ENCODE measurements around the gene CCL4.
"Not testable (repeated sequence)": the region's sequence is repeated elsewhere in the genome, so short reads cannot be mapped to it uniquely, and the experiment has no call there.

CCL4 gene

DNA sequence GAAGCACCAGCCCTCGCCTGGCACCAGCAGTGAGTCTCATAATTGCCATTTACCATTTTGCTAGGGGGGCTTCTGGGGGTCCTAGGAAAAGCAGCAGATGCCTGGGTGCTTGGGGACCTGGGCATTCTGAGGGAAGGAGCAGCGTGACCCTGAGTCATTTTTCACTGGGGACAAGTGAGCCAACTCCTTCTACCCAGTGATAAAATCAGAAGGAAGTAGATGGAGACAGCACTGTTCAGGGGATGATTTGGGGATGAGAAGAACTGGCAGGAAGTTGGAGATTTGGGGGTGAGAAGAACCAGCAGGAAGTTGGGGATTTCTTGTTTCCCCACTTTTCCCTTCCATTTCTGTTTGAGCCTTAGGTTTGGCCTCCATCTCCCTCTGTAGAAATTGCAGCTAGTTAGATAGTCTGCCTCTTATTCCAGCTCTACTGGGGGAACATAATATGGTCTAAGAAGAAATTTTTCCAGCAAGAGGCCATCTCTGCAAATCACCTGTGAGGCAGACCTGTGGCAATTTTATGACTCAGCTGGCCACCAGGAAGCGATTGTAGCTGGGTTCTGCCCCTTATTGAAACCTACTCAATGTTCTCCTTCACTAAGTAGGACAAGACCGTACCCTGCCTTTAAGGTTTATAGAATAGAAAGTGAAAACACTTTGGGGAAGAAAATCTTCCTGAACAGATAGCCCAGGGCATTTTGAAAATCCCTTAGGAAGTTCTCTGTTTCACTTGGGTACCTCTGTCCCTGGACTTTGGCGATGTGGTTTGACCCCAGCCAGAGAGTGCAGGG is 21.8 kb upstream of the CCL4 start:
- Mint-ChIP-seq H3K4me1 (ENCODE audit: low read depth) (peaks cover 16% of the 10 kb centered on the region), H3K4me3 (peak overlapping the region; percentile 10), H3K27me3 (ENCODE audit: low read depth) (peaks cover 18% of the 10 kb centered on the region), H3K27ac (peak overlapping the region; percentile 67)
- not testable (repeated sequence) for H3K36me3 Mint-ChIP-seq (ENCODE audit: low read depth); DNase-seq (ENCODE audit: low spot score); H3K9me3 Mint-ChIP-seq

DNA sequence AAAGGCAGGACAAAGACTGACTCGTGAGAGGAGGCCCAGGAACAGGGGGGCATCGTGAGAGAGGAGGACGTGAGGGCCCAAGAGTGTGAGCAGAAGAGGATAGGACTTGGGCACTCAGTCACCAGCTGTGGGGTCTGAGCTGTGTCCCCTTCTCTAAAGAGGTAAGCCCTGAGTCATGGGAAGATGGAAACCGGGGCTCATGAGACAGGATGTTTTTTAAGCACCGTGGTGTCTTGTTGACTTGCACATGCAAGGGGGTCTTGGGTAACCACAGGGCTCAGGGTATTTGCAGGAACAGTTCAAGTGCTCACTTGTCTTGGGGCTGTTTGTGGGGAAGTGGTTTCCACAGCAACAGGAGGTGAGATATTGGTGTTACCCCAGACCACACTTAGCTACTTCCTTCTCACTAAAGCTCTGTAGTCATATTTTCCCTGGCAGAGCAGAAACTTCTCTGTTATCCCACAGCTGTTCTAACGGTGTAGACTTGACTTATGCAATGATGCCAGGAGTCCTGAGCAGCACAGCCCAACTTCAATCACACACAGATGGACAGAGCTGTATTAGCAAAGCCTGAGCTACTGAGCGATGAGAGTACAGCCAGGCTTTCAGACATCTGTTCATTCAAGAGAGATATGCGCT is 21.0 kb upstream of the CCL4 start:
- peaks cover 16% of the 10 kb centered on the region for H3K4me1 Mint-ChIP-seq (ENCODE audit: low read depth)
- H3K27ac Mint-ChIP-seq: peak overlapping the region; percentile 67
- H3K4me3 Mint-ChIP-seq: peak overlapping the region; percentile 10
- H3K36me3 Mint-ChIP-seq (ENCODE audit: low read depth); H3K9me3 Mint-ChIP-seq: not testable (repeated sequence)
- peaks cover 17% of the 10 kb centered on the region for H3K27me3 Mint-ChIP-seq (ENCODE audit: low read depth)
- DNase-seq (ENCODE audit: low spot score): peak; percentile 57

- H3K27ac Mint-ChIP-seq; H3K9me3 Mint-ChIP-seq; H3K36me3 Mint-ChIP-seq (ENCODE audit: low read depth); H3K4me3 Mint-ChIP-seq; DNase-seq (ENCODE audit: low spot score): not testable (repeated sequence)
- H3K27me3 Mint-ChIP-seq (ENCODE audit: low read depth): peaks cover 14% of the 10 kb centered on the region
- H3K4me1 Mint-ChIP-seq (ENCODE audit: low read depth): peaks cover 16% of the 10 kb centered on the region
Observed at GRCh38 chr17:36083691-36084090, 19.9 kb upstream of the CCL4 start.

GRCh38 chr17:36085765-36086164 is 17.9 kb upstream of the CCL4 start:
- Mint-ChIP-seq H3K9me3 (no peaks in the 10 kb centered on the region), H3K4me1 (ENCODE audit: low read depth) (peaks cover 28% of the 10 kb centered on the region), H3K36me3 (ENCODE audit: low read depth) (no peaks in the 10 kb centered on the region), H3K27ac (no peak overlapping the region), H3K4me3 (no peak overlapping the region), H3K27me3 (ENCODE audit: low read depth) (peaks cover 9% of the 10 kb centered on the region)
- DNase-seq (ENCODE audit: low spot score): no peak

GRCh38 chr17:36086791-36087190 is 16.8 kb upstream of the CCL4 start:
- H3K27me3 Mint-ChIP-seq (ENCODE audit: low read depth): peaks cover 14% of the 10 kb centered on the region
- H3K27ac Mint-ChIP-seq: no peak overlapping the region
- DNase-seq (ENCODE audit: low spot score): no peak

DNA sequence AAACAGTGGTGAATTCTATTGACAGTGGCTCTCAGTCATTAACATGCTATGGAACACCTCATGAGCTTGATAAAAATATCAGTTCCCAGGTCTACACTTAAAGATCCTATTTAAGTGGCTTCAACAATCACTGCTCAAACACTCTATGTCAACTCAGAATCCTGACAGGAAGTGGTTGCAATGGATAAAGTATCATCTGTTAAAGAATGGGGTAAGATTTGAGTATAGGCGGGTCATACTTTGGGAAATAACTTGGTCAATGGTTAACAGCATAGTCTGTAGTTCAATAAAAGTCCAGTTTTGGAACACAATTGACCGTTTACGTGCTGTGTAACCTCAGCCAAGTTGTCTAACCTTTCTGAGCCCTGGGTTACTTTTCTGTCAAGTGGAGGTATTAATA is 16.2 kb upstream of the CCL4 start:
- H3K27me3 Mint-ChIP-seq (ENCODE audit: low read depth): peaks cover 15% of the 10 kb centered on the region
- not testable (repeated sequence) for H3K4me3 Mint-ChIP-seq; H3K9me3 Mint-ChIP-seq; H3K27ac Mint-ChIP-seq; DNase-seq (ENCODE audit: low spot score); H3K36me3 Mint-ChIP-seq (ENCODE audit: low read depth)
- H3K4me1 Mint-ChIP-seq (ENCODE audit: low read depth): peaks cover 29% of the 10 kb centered on the region

More at GRCh38 chr17:36086791-36087190, 16.8 kb upstream of the CCL4 start:
- Mint-ChIP-seq H3K9me3 (no peaks in the 10 kb centered on the region), H3K4me1 (ENCODE audit: low read depth) (peaks cover 32% of the 10 kb centered on the region), H3K36me3 (ENCODE audit: low read depth) (no peaks in the 10 kb centered on the region), H3K4me3 (no peak overlapping the region)

- peaks cover 29% of the 10 kb centered on the region for H3K4me1 Mint-ChIP-seq (ENCODE audit: low read depth)
- H3K36me3 Mint-ChIP-seq (ENCODE audit: low read depth); H3K9me3 Mint-ChIP-seq; H3K27ac Mint-ChIP-seq; H3K4me3 Mint-ChIP-seq; DNase-seq (ENCODE audit: low spot score): not testable (repeated sequence)
- peaks cover 15% of the 10 kb centered on the region for H3K27me3 Mint-ChIP-seq (ENCODE audit: low read depth)
Observed at GRCh38 chr17:36087897-36088572, 15.6 kb upstream of the CCL4 start.

GRCh38 chr17:36088670-36089338 is 14.8 kb upstream of the CCL4 start:
- Mint-ChIP-seq H3K4me3 (no peak overlapping the region), H3K36me3 (ENCODE audit: low read depth) (no peaks in the 10 kb centered on the region), H3K27ac (no peak overlapping the region), H3K9me3 (no peaks in the 10 kb centered on the region), H3K4me1 (ENCODE audit: low read depth) (peaks cover 29% of the 10 kb centered on the region), H3K27me3 (ENCODE audit: low read depth) (peaks cover 19% of the 10 kb centered on the region)
- DNase-seq (ENCODE audit: low spot score): no peak

- Mint-ChIP-seq H3K9me3 (no peaks in the 10 kb centered on the region), H3K4me3 (no peak overlapping the region), H3K27ac (no peak overlapping the region), H3K36me3 (ENCODE audit: low read depth) (no peaks in the 10 kb centered on the region), H3K4me1 (ENCODE audit: low read depth) (peaks cover 29% of the 10 kb centered on the region), H3K27me3 (ENCODE audit: low read depth) (peaks cover 21% of the 10 kb centered on the region)
- DNase-seq (ENCODE audit: low spot score): no peak
Observed at GRCh38 chr17:36089339-36089865, 14.2 kb upstream of the CCL4 start.

GRCh38 chr17:36089888-36090836 is 13.5 kb upstream of the CCL4 start, which contains the start of gene CCL3:
Gene CCL3, minus strand, starts transcription at chr17:36090143. Its CDS starts 85 bp downstream, at chr17:36090058.
- H3K27ac Mint-ChIP-seq: peak within 1 kb of the TSS; percentile 34
- peaks cover 21% of the 10 kb centered on the region for H3K27me3 Mint-ChIP-seq (ENCODE audit: low read depth)
- H3K36me3 Mint-ChIP-seq (ENCODE audit: low read depth): no peaks in the 10 kb centered on the region
- no peaks in the 10 kb centered on the region for H3K9me3 Mint-ChIP-seq
- peaks cover 29% of the 10 kb centered on the region for H3K4me1 Mint-ChIP-seq (ENCODE audit: low read depth)
- H3K4me3 Mint-ChIP-seq: peak within 1 kb of the TSS; percentile 24
- DNase-seq (ENCODE audit: low spot score): peak; percentile 56

DNA sequence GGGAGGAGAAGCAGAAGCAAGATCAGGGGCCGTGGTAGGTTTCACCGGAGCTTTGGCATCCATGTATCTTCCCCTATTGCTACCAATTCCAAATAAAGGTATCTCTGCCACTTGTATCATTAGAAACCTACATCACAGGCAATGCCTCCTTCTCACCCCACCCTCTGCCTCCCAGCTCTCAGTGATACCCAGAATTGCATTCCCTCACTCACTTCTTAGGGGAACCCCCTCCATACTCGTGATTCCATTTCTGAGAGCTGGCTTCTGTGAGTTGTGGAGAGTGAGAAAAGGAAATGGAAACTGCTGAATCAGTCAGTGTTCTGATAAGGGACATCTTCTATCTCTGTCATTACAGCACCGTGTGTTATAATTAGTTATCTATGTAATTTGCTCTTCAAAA is 11.4 kb upstream of the CCL4 start:
- no peaks in the 10 kb centered on the region for H3K9me3 Mint-ChIP-seq
- H3K27ac Mint-ChIP-seq: no peak overlapping the region
- no peaks in the 10 kb centered on the region for H3K36me3 Mint-ChIP-seq (ENCODE audit: low read depth)
- peak; percentile 61 for DNase-seq (ENCODE audit: low spot score)
- peaks cover 25% of the 10 kb centered on the region for H3K4me1 Mint-ChIP-seq (ENCODE audit: low read depth)
- H3K27me3 Mint-ChIP-seq (ENCODE audit: low read depth): peaks cover 17% of the 10 kb centered on the region
- H3K4me3 Mint-ChIP-seq: no peak overlapping the region

DNA sequence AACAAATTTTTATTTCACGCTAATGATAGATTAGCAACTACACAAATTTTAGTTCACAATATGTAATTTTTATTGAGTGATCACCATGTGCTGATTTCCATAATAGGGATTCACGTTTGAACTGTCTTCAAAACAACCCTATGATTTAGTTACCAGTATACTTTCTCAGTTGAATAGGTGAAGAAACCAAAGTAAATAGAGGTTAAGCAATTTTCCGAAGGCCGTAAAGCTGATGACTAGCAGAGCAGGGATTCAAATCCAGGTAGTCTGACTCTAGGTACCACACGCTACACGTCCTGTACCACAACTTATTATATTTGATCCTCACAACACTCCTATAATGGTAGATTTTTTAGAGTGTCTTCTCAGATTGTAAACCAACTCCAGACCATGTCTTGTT is 10.9 kb upstream of the CCL4 start:
- H3K4me3 Mint-ChIP-seq; H3K9me3 Mint-ChIP-seq; H3K27ac Mint-ChIP-seq; H3K36me3 Mint-ChIP-seq (ENCODE audit: low read depth); DNase-seq (ENCODE audit: low spot score): not testable (repeated sequence)
- Mint-ChIP-seq H3K27me3 (ENCODE audit: low read depth) (peaks cover 17% of the 10 kb centered on the region), H3K4me1 (ENCODE audit: low read depth) (peaks cover 25% of the 10 kb centered on the region)

- peaks cover 22% of the 10 kb centered on the region for H3K4me1 Mint-ChIP-seq (ENCODE audit: low read depth)
- no peak for DNase-seq (ENCODE audit: low spot score)
- no peaks in the 10 kb centered on the region for H3K36me3 Mint-ChIP-seq (ENCODE audit: low read depth)
- H3K4me3 Mint-ChIP-seq: no peak overlapping the region
- no peak overlapping the region for H3K27ac Mint-ChIP-seq
- H3K27me3 Mint-ChIP-seq (ENCODE audit: low read depth): peaks cover 14% of the 10 kb centered on the region
- no peaks in the 10 kb centered on the region for H3K9me3 Mint-ChIP-seq
Observed at GRCh38 chr17:36094232-36094631, 9.4 kb upstream of the CCL4 start.
